Measurements from ENCODE around the gene TCF12. TPM values are rescaled to one million over a fixed set of nuclear protein-coding genes. Genes with fewer than 3 reads are reported as not detected.

The TCF12 gene
- total and polyA plus RNA-seq, 8 donors = 7.7 to 67.4 (median 27.3) TPM

DNA sequence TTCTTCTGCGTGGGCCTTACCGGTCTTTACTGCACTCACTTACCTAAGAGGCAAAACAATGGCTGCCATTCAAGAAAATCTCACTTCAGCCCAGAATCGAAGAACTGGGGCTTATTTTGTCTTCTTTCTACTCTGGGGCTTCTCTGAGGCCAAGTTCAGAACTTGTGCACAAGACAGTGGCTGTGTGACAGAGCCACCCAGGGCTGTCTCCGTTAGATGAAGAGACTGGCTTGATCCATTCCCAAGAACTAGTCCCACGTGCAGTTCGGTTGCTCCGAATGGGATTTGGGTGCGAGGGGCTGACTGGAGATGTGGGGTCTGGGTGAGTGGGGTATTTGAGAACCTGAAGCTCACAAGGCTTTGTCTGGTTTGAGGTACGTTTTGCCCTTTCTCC lies 795 bp upstream of the TCF12 start:
- intact Hi-C loops (cut with DNase I) = no loop called here

GRCh38 chr15:56919031-56919608 lies 676 bp downstream of the TCF12 start:
- peak; percentile 9 to 64 (median 34) for ATAC-seq
- peaks cover 0 to 5% (median 0%) of the 10 kb centered on the region in 3 donors for H3K36me3 ChIP-seq
- H3K27me3 ChIP-seq = no peaks in the 10 kb centered on the region
- peak; percentile 52 to 81 (median 61) for DNase-seq
- intact Hi-C loops (cut with DNase I) = no loop called here
- H3K27ac ChIP-seq = peak overlapping the region; percentile 85 to 95 (median 90)
- peak overlapping the region; percentile 79 to 97 (median 88) for H3K4me3 ChIP-seq
- WGBS, 2 donors = 0% methylated on average over 32 to 81 of the region's 81 CpGs
- no peak for TF ChIP-seq CTCF (IDR thresholded peaks at IDR 0.05)
- peaks cover 0 to 44% (median 33%) of the 10 kb centered on the region in 3 donors for H3K4me1 ChIP-seq
- no peak for FAIRE-seq
- H3K9me3 ChIP-seq = no peaks in the 10 kb centered on the region

More for the DNA sequence above, 795 bp upstream of the TCF12 start:
- no peak for FAIRE-seq
- Histone ChIP-seq H3K4me1 (peaks cover 0 to 36% (median 24%) of the 10 kb centered on the region in 3 donors), H3K27me3 (no peaks in the 10 kb centered on the region), H3K27ac (peak overlapping the region; percentile 85 to 95 (median 90)), H3K9me3 (no peaks in the 10 kb centered on the region), H3K36me3 (peaks cover 0 to 5% (median 0%) of the 10 kb centered on the region in 3 donors), H3K4me3 (peak overlapping the region; percentile 79 to 97 (median 88))
- ATAC-seq = peak; percentile 1 to 22 (median 10)
- no peak for TF ChIP-seq CTCF (IDR thresholded peaks at IDR 0.05)
- no peak for DNase-seq
- WGBS, 2 donors = 12 to 19% methylated on average over 9 of the region's 9 CpGs

- Histone ChIP-seq H3K27me3 (no peaks in the 10 kb centered on the region), H3K9me3 (no peaks in the 10 kb centered on the region), H3K4me1 (peaks cover 0 to 44% (median 33%) of the 10 kb centered on the region in 3 donors), H3K36me3 (peaks cover 0 to 5% (median 0%) of the 10 kb centered on the region in 3 donors), H3K27ac (peak overlapping the region; percentile 85 to 95 (median 90)), H3K4me3 (peak overlapping the region; percentile 79 to 97 (median 88))
- ATAC-seq (peak in 3 of 4 donors; percentile 0 to 1 (median 0)), DNase-seq (peak in 4 of 6 donors; percentile 12 to 71 (median 53)), FAIRE-seq (no peak)
- 1 to 2% methylated on average over 33 to 42 of the region's 42 CpGs for WGBS, 2 donors
- no peak for TF ChIP-seq CTCF (IDR thresholded peaks at IDR 0.05)
- intact Hi-C loops (cut with DNase I) = no loop called here
Measured at GRCh38 chr15:56919609-56920366, 1.3 kb downstream of the TCF12 start.

GRCh38 chr15:56920367-56920627 lies 1.9 kb downstream of the TCF12 start:
- H3K27me3 ChIP-seq = no peaks in the 10 kb centered on the region
- intact Hi-C loops (cut with DNase I) = no loop called here
- ATAC-seq (no peak), DNase-seq (no peak), FAIRE-seq (no peak)
- WGBS, 2 donors = 8 to 13% methylated on average over 3 of the region's 3 CpGs
- peaks cover 0 to 5% (median 0%) of the 10 kb centered on the region in 3 donors for H3K36me3 ChIP-seq
- no peak for TF ChIP-seq CTCF (IDR thresholded peaks at IDR 0.05)
- H3K4me3 ChIP-seq = peak overlapping the region in 2 of 4 donors; percentile 94 to 97
- peaks cover 0 to 44% (median 33%) of the 10 kb centered on the region in 3 donors for H3K4me1 ChIP-seq
- no peak overlapping the region for H3K27ac ChIP-seq
- no peaks in the 10 kb centered on the region for H3K9me3 ChIP-seq

All from pancreas (tissue), 10 donors.